ENCODE data around the gene PSEN2. TPM values are rescaled to one million over a fixed set of nuclear protein-coding genes. Genes with fewer than 3 reads are reported as not detected.

The PSEN2 gene
- total and polyA plus RNA-seq, 10 of the 15 experiments (the other 5 are each of a cell fraction or from before 2014, with no cell fraction given) = 0.90 to 13.3 (median 7.0) TPM

DNA sequence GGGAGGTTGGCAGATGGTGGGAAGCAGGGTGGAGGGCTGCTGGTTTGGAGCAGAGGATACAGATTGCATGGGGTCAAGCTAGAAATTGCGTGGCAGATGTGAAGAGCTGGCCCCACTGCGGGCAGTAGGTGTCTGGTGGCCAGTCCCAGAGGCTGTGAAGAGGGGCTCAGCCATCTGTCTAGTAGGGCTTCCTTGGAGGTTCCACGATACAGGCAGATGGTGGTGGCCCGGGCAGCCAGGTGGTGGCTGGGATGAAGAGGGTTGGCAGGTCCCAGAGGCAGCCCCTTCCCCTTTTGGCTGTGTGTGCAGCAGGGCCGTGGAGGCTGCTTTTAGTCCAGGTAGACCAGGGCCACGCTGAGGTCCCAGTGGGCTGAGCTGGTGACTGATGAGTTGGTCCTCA is 16.6 kb downstream of the PSEN2 start:
- intact Hi-C loops (cut with micrococcal nuclease; ENCODE audit: unreplicated experiment) = no loop called here
- FAIRE-seq = no peak
- H3K4me3 ChIP-seq = no peak overlapping the region

DNA sequence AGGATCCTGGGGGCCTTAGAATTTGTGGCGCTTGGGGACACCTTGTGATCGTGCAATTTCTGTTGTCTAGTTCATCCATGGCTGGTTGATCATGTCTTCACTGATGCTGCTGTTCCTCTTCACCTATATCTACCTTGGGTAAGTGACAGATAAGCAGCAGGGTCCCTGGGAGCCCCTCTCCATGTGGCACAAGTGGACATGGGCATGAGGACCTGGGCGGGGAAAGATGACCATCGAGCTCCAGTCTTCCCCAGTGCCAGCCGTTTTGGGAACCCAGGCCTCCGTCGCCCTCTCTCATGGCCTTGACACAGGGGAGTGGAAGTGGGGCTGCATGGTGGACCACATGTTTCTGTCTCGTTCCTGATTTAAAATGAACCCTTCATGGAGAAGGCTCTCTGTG is 17.6 kb downstream of the PSEN2 start:
- intact Hi-C loops (cut with micrococcal nuclease; ENCODE audit: unreplicated experiment) = no loop called here
- ChIA-PET POLR2A (no interaction called here), RAD21 (ENCODE audit: unreplicated experiment) (no interaction called here), CTCF (no interaction called here), SMC1A (ENCODE audit: uncharacterized antibody, unreplicated experiment) (no interaction called here)
- no peaks in the 10 kb centered on the region for H3K79me2 ChIP-seq (ENCODE audit: control insufficient read depth, insufficient read depth, low read length)
- no TSS peak for BruUV-seq (replicated peaks)
- FAIRE-seq (no peak), ATAC-seq (no peak), DNase-seq (ENCODE audit: low read depth, low spot score) (no peak)
- WGBS (ENCODE audit: insufficient coverage, insufficient replicate concordance, low lambda C conversion rate, missing lambda C conversion rate) = 92% methylated on average over 8 of the region's 8 CpGs
- peaks cover 40% of the 10 kb centered on the region for H3K4me1 ChIP-seq (ENCODE audit: control insufficient read depth, insufficient read depth, low read length)
- no peak overlapping the region for H2AFZ ChIP-seq (ENCODE audit: control insufficient read depth, low read depth, low read length)
- peaks cover 0 to 4% of the 10 kb centered on the region in 2 experiments; a peak in 1 of 4 replicates for H3K36me3 ChIP-seq (ENCODE audit: control insufficient read depth in 2 of 2, insufficient read depth in 2 of 2, low read length in 1 of 2)
- H3K27ac ChIP-seq (ENCODE audit: control insufficient read depth, insufficient read depth) = no peak overlapping the region
- no peaks in the 10 kb centered on the region for H3K9me3 ChIP-seq (replicated peaks; ENCODE audit: control insufficient read depth, insufficient read depth, low read length)
- in situ Hi-C loops (cut with MboI) = no loop called here
- H3K9ac ChIP-seq (ENCODE audit: control insufficient read depth, insufficient read depth, low read length) = no peak overlapping the region
- no peaks in the 10 kb centered on the region for H4K20me1 ChIP-seq (ENCODE audit: control insufficient read depth, insufficient read depth)
- H3K27me3 ChIP-seq (replicated peaks in 1 of 2; ENCODE audit: control insufficient read depth in 2 of 2, insufficient read depth in 2 of 2, low read length in 1 of 2) = no peaks in the 10 kb centered on the region
- H3K4me2 ChIP-seq (ENCODE audit: control insufficient read depth, insufficient read depth) = no peak overlapping the region
- H3K4me3 ChIP-seq = no peak overlapping the region
- no peak for TF ChIP-seq HDGF (IDR thresholded peaks at IDR 0.05)
- no peak for TF ChIP-seq FOXK2 (IDR thresholded peaks at IDR 0.05)
- no peak for TF ChIP-seq SREBF1 (IDR thresholded peaks at IDR 0.05; ENCODE audit: low read length)
- no peak for TF ChIP-seq POLR2AphosphoS5 (IDR thresholded peaks at IDR 0.05; ENCODE audit: low read length)
- TF ChIP-seq TARDBP (IDR thresholded peaks at IDR 0.05; ENCODE audit: borderline replicate concordance) = no peak
- TF ChIP-seq, protein P1, sequence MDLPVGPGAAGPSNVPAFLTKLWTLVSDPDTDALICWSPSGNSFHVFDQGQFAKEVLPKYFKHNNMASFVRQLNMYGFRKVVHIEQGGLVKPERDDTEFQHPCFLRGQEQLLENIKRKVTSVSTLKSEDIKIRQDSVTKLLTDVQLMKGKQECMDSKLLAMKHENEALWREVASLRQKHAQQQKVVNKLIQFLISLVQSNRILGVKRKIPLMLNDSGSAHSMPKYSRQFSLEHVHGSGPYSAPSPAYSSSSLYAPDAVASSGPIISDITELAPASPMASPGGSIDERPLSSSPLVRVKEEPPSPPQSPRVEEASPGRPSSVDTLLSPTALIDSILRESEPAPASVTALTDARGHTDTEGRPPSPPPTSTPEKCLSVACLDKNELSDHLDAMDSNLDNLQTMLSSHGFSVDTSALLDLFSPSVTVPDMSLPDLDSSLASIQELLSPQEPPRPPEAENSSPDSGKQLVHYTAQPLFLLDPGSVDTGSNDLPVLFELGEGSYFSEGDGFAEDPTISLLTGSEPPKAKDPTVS (IDR thresholded peaks at IDR 0.05; ENCODE audit: low read depth, low read length) = no peak
- TF ChIP-seq CBX3 (IDR thresholded peaks at IDR 0.05; ENCODE audit: borderline replicate concordance, low read depth) = no peak
- TF ChIP-seq MTA3 (IDR thresholded peaks at IDR 0.05; ENCODE audit: borderline replicate concordance, low read length) = no peak
- TF ChIP-seq, protein P2, sequence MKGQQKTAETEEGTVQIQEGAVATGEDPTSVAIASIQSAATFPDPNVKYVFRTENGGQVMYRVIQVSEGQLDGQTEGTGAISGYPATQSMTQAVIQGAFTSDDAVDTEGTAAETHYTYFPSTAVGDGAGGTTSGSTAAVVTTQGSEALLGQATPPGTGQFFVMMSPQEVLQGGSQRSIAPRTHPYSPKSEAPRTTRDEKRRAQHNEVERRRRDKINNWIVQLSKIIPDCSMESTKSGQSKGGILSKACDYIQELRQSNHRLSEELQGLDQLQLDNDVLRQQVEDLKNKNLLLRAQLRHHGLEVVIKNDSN (IDR thresholded peaks at IDR 0.05; ENCODE audit: borderline replicate concordance, extremely low read length, insufficient read depth, low read depth, low read length) = no peak
- no peak for TF ChIP-seq BHLHE40 (IDR thresholded peaks at IDR 0.05; ENCODE audit: borderline replicate concordance in 1 of 2, low read depth in 2 of 2, low read length in 1 of 2)
- TF ChIP-seq HCFC1 (IDR thresholded peaks at IDR 0.05; ENCODE audit: low read length) = no peak
- TF ChIP-seq, protein P3, sequence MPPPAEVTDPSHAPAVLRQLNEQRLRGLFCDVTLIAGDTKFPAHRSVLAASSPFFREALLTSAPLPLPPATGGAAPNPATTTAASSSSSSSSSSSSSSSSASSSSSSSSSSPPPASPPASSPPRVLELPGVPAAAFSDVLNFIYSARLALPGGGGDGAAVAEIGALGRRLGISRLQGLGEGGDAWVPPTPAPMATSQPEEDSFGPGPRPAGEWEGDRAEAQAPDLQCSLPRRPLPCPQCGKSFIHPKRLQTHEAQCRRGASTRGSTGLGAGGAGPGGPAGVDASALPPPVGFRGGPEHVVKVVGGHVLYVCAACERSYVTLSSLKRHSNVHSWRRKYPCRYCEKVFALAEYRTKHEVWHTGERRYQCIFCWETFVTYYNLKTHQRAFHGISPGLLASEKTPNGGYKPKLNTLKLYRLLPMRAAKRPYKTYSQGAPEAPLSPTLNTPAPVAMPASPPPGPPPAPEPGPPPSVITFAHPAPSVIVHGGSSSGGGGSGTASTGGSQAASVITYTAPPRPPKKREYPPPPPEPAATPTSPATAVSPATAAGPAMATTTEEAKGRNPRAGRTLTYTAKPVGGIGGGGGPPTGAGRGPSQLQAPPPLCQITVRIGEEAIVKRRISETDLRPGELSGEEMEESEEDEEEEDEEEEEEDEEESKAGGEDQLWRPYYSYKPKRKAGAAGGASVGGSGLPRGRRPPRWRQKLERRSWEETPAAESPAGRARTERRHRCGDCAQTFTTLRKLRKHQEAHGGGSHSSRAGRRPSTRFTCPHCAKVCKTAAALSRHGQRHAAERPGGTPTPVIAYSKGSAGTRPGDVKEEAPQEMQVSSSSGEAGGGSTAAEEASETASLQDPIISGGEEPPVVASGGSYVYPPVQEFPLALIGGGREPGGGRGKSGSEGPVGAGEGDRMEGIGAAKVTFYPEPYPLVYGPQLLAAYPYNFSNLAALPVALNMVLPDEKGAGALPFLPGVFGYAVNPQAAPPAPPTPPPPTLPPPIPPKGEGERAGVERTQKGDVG (CRISPR knock-in tag; IDR thresholded peaks at IDR 0.05) = no peak
- no peak for TF ChIP-seq NBN (IDR thresholded peaks at IDR 0.05)
- TF ChIP-seq SREBF2 (IDR thresholded peaks at IDR 0.05; ENCODE audit: low read length) = no peak

More for the DNA sequence above, 16.6 kb downstream of the PSEN2 start:
- Histone ChIP-seq H3K36me3 (ENCODE audit: control insufficient read depth in 2 of 2, insufficient read depth in 2 of 2, low read length in 1 of 2) (peaks cover 0 to 4% of the 10 kb centered on the region in 2 experiments; a peak in 1 of 4 replicates), H3K4me1 (ENCODE audit: control insufficient read depth, insufficient read depth, low read length) (peaks cover 49% of the 10 kb centered on the region), H3K27ac (ENCODE audit: control insufficient read depth, insufficient read depth) (no peak overlapping the region), H3K27me3 (replicated peaks in 1 of 2; ENCODE audit: control insufficient read depth in 2 of 2, insufficient read depth in 2 of 2, low read length in 1 of 2) (no peaks in the 10 kb centered on the region), H3K9ac (ENCODE audit: control insufficient read depth, insufficient read depth, low read length) (no peak overlapping the region), H3K9me3 (replicated peaks; ENCODE audit: control insufficient read depth, insufficient read depth, low read length) (no peaks in the 10 kb centered on the region), H2AFZ (ENCODE audit: control insufficient read depth, low read depth, low read length) (no peak overlapping the region), H3K4me2 (ENCODE audit: control insufficient read depth, insufficient read depth) (no peak overlapping the region), H4K20me1 (ENCODE audit: control insufficient read depth, insufficient read depth) (no peaks in the 10 kb centered on the region), H3K79me2 (ENCODE audit: control insufficient read depth, insufficient read depth, low read length) (no peaks in the 10 kb centered on the region)
- TF ChIP-seq CHD1 (IDR thresholded peaks at IDR 0.05; ENCODE audit: low read depth, low read length) (no peak), SMAD1 (IDR thresholded peaks at IDR 0.05; ENCODE audit: low read depth, partially characterized antibody) (no peak)
- no TSS peak for BruUV-seq (replicated peaks)
- DNase-seq (ENCODE audit: low read depth, low spot score) = no peak
- in situ Hi-C loops (cut with MboI) = no loop called here
- ChIA-PET CTCF (no interaction called here), POLR2A (no interaction called here), SMC1A (ENCODE audit: uncharacterized antibody, unreplicated experiment) (no interaction called here), RAD21 (ENCODE audit: unreplicated experiment) (no interaction called here)
- 89% methylated on average over 6 of the region's 6 CpGs for WGBS (ENCODE audit: insufficient coverage, insufficient replicate concordance, low lambda C conversion rate, missing lambda C conversion rate)
- ATAC-seq = no peak

Data from GM12878 (cell line).